ENCODE data around the gene GPS1.

Gene GPS1

DNA sequence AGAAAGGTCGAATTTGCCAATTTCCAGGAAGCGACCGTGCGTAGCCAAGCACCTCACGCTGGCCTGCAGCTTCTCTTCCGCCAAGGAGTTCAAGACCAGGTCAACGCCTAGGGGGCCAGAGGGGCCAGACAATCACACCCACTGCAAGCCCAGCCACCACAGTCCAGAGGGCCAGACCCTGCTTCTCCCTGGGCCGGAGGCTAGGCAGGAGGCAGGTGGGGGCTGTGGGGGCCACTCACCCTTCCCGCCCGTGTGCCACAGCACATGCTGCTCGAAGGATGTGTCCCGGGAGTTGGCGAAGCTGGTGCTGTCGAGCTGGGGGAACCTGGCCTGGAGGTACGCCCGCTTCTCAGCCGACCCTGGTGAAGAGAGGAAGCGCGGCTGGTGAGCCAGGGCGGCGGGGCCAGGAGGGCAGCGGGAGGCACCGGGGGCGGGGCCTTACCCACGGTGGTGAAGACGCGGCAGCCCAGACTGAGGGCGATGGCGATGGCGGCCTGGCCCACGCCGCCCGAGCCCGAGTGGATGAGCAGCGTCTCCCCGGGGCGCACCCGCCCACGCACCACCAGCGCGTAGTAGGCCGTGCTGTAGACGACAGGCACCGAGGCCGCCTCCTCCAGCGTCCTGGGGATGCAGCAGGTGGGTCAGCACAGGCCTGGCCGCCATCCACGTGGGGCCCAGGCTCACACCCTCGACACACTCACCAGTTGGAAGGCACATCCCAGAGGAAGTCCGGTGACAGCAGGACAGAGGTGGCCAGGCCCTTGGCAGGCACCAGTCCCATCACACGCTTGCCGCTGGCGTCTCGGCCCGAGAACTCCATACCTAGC lies 32.0 kb downstream of the GPS1 start:
- in situ Hi-C loops (cut with HindIII; ENCODE audit: low sequenced_read_pairs), result no loop called here
- TF ChIP-seq, protein P1, sequence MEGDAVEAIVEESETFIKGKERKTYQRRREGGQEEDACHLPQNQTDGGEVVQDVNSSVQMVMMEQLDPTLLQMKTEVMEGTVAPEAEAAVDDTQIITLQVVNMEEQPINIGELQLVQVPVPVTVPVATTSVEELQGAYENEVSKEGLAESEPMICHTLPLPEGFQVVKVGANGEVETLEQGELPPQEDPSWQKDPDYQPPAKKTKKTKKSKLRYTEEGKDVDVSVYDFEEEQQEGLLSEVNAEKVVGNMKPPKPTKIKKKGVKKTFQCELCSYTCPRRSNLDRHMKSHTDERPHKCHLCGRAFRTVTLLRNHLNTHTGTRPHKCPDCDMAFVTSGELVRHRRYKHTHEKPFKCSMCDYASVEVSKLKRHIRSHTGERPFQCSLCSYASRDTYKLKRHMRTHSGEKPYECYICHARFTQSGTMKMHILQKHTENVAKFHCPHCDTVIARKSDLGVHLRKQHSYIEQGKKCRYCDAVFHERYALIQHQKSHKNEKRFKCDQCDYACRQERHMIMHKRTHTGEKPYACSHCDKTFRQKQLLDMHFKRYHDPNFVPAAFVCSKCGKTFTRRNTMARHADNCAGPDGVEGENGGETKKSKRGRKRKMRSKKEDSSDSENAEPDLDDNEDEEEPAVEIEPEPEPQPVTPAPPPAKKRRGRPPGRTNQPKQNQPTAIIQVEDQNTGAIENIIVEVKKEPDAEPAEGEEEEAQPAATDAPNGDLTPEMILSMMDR (IDR thresholded peaks at IDR 0.05; ENCODE audit: low read depth, low read length), result no peak
- DNase-seq (ENCODE audit: low read depth, low spot score), result no peak
- no peak overlapping the region for H3K4me3 ChIP-seq (ENCODE audit: low read depth, low read length)

DNA sequence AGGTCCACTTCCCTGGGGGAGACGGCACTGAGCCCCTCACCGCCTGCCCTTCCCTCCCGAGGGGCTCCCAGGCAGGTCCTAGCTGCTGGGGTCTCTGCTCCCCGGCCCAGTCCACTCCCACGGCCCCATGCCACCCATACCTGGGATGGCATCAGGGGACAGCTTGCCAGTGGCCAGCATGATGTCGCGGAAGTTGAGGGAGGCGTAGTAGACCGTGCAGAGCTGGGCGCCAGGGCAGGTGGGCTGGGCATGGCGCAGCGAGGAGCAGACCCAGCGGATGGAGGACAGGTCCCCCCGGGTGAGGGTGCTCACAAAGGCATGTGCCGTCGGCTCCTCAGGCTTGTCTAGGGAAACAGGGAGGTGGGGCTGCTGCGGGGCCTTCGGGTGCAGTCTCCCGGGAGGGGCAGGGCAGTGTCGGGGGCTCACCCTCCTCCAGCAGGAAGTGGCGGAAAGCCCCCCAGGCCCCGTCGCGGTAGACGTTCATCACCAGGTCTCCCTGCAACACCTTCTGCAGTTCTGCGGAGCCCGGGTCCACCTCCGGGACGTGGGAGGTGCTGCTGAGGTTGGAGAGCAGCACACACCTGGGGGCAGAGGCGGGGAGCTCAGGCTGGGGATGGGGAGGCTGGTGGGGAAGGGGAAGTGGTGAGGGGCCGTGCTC lies 32.8 kb downstream of the GPS1 start:
- in situ Hi-C loops (cut with HindIII; ENCODE audit: low sequenced_read_pairs), result no loop called here
- no peak overlapping the region for H3K4me3 ChIP-seq (ENCODE audit: low read depth, low read length)
- TF ChIP-seq, protein P1 (IDR thresholded peaks at IDR 0.05; ENCODE audit: low read depth, low read length), result no peak
- DNase-seq (ENCODE audit: low read depth, low spot score), result no peak

DNA sequence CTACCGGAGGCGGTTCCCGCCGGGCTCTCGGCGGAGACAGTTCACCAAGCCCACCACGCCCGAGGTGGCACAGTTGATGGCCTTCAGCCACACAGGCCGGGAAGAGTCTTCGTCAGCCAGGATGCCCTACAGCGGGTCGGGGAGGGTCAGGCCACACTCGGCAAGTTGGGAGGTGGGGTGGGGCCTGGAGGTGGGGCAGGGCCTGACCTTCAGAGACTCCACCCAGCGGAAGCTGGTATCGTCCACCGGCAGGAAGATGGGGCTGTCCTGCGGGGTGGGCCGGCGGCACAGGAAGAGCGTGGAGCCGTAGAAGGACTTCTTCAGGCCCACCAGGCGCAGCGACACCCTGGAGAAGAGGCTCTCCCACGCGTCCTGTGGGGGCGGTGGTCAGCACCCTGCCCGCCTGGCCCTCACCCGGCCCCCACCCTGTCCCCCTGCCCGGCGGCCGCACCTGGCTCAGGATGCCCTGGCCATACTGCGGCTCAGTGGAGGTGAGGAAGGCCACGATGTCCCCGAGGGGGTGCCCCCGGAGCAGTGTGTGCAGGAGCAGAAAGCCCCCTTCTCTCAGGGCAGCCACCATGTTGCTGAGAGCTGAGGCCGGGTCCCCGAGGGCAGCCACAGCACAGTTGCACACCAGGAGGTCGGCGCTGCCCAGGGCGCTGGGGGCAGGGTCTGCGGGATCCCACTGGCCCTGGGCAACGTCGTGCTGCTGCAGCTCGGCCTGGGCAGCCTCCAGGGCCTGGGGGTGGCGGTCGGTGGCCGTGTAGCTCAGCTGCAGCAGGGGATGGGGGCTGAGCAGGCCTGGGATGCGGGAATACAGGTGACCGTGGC lies 33.5 kb downstream of the GPS1 start:
- TF ChIP-seq, protein P1 (IDR thresholded peaks at IDR 0.05; ENCODE audit: low read depth, low read length), result no peak
- no peak for DNase-seq (ENCODE audit: low read depth, low spot score)
- in situ Hi-C loops (cut with HindIII; ENCODE audit: low sequenced_read_pairs), result no loop called here
- no peak overlapping the region for H3K4me3 ChIP-seq (ENCODE audit: low read depth, low read length)

DNA sequence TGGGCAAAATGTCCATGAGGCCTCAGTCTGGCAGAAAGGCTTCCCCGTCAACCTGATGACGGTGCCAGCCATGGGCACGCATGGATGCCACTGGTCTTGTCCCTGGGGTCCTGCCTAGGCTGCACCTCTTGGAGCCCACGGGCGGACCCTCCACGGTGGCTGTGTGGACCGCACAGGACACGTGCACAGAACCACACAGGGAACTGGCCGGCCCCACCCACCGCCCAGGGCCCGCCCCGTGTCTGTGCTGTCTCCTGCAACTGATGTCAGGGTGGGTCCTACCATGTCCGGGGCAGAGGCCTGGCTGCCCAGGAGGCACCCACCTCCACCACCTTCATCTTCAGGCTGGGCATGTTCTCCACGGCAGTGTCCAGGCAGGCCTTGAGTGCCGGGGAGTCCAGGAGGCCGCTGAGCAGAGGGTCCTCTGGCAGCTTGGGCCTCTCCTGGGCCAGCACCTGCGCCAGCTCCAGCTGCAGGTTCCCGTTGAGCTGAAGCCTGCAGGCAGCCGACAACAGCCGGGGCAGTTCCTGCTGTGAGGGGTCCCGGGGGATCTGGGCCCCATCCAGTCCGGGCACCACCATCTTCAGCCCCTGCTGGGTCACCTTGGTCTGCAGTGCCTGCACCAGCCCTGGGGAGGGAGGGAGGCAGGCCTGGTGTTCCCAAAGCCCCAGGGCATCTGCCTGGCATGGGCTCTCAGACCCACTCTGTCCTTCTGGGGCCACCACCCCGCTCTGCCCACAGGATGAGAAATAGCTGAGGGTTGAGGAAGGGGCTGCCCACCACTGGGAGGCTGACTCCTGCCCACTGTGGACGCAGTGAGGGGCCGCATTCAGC lies 34.5 kb downstream of the GPS1 start:
- in situ Hi-C loops (cut with HindIII; ENCODE audit: low sequenced_read_pairs), result no loop called here
- DNase-seq (ENCODE audit: low read depth, low spot score), result no peak
- TF ChIP-seq, protein P1 (IDR thresholded peaks at IDR 0.05; ENCODE audit: low read depth, low read length), result no peak
- H3K4me3 ChIP-seq (ENCODE audit: low read depth, low read length), result no peak overlapping the region

DNA sequence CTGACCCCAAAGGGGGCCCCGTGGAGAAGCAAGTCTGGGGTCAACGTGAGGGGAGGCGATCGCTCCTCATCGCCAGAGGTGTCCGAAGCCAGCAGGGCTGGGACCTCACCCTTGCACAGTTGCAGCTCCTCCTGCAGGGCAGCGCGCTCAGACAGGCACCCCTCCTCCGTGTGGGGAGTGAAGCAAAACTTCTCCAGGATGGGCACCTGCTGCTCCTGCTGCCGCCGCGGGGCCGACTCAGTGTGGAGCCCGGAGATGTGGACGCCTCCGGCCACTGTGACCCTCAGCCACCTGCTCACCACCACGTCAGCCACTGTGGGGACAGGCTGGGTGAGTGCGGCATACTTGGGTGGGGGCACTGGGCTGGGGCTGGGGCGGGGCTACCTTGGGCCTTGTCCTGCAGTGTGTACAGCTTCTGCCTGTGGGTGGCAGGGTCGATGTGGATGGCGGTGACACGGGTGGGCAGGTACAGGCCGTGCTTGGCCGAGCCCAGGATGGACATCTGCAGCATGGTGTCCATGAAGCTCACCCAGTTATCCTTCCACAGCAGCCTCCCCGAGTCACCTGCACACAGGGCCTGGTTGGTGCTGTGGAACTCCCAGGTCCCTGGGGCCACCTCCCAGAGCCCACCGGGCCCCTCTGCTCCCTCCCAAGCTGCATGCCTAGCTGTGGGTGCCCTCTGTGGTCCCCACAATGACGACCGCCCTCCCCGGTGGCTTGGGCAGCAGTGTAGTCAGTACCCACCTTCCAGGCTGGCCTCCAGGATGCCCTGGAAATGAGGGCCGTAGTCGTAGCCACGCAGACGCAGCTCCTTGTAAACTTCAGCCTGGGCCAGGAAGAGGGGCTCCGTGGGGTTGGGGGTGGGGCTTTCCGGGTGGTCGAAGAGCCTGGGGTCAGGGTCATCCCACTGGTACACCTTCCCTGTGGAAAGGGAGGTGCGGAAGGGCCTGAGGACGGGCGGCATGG lies 35.5 kb downstream of the GPS1 start:
- in situ Hi-C loops (cut with HindIII; ENCODE audit: low sequenced_read_pairs), result no loop called here
- no peak overlapping the region for H3K4me3 ChIP-seq (ENCODE audit: low read depth, low read length)
- TF ChIP-seq, protein P1 (IDR thresholded peaks at IDR 0.05; ENCODE audit: low read depth, low read length), result no peak
- DNase-seq (ENCODE audit: low read depth, low spot score), result no peak

Measured in astrocyte of the spinal cord (primary cell).